OCI-LY1 (cell line): ENCODE data around the gene MITD1.

ENCODE experiments used
- H2AFZ ChIP-seq: fragments of 200-600 bp; sonication (generic), shearing (Covaris generic); 2 replicates; pipeline ENCODE4 v1.6.0; 2014; ENCODE audit warnings: antibody characterized with exemption, mild to moderate bottlenecking, low read length
- H3F3A ChIP-seq: fragments of 200-600 bp; sonication (generic), shearing (Covaris generic); 2 replicates; pipeline ENCODE4 v1.6.0; 2014; ENCODE audit warnings: mild to moderate bottlenecking, antibody characterized with exemption, low read length, moderate library complexity; ENCODE audit not compliant: insufficient read depth
- H3K27ac ChIP-seq: fragments of 200-600 bp; sonication (generic); 2 replicates; pipeline ENCODE4 v1.5.1; 2014; ENCODE audit warnings: low read length, mixed run types, mild to moderate bottlenecking, low read depth; ENCODE audit not compliant: poor library complexity, severe bottlenecking
- H3K27me3 ChIP-seq: fragments of 200-600 bp; sonication (generic); 2 replicates; pipeline ENCODE4 v1.6.0; 2014; ENCODE audit warnings: antibody characterized with exemption, mild to moderate bottlenecking, low read length, moderate library complexity; ENCODE audit not compliant: insufficient read depth
- H3K36me3 ChIP-seq: fragments of 200-600 bp; sonication (generic); 2 replicates; pipeline ENCODE4 v1.6.1; 2014; ENCODE audit warnings: mild to moderate bottlenecking, antibody characterized with exemption, low read length, moderate library complexity, mixed read lengths; ENCODE audit not compliant: insufficient read depth
- H3K4me1 ChIP-seq: fragments of 200-600 bp; sonication (generic); 2 replicates; pipeline ENCODE4 v1.5.1; 2014; ENCODE audit warnings: mild to moderate bottlenecking, low read length, moderate library complexity; ENCODE audit not compliant: insufficient read depth, severe bottlenecking
- H3K4me2 ChIP-seq: fragments of 200-600 bp; sonication (generic), shearing (Covaris generic); 2 replicates; pipeline ENCODE4 v1.6.1; 2014; ENCODE audit warnings: low read length
- H3K4me3 ChIP-seq: fragments of 200-600 bp; sonication (generic); 2 replicates; pipeline ENCODE4 v1.5.1; 2014; ENCODE audit warnings: low read length, low read depth, mild to moderate bottlenecking, mixed read lengths; ENCODE audit not compliant: poor library complexity, severe bottlenecking
- H3K79me2 ChIP-seq: fragments of 200-600 bp; shearing (Covaris generic); 2 replicates; pipeline ENCODE4 v1.6.1; 2016; ENCODE audit warnings: mixed run types, low read length, mixed read lengths; ENCODE audit not compliant: insufficient read depth
- H3K9ac ChIP-seq: fragments of 200-600 bp; sonication (generic), shearing (Covaris generic); 2 replicates; pipeline ENCODE4 v1.6.1; 2014; ENCODE audit warnings: mild to moderate bottlenecking, low read length, mixed read lengths
- H3K9me2 ChIP-seq: fragments of 200-600 bp; sonication (generic), shearing (Covaris generic); 2 replicates; pipeline ENCODE4 v1.6.1; 2014; ENCODE audit warnings: low read depth, mild to moderate bottlenecking, low read length, mixed read lengths
- H3K9me3 ChIP-seq: fragments of 200-600 bp; shearing (Covaris generic); 2 replicates; pipeline ENCODE4 v1.6.1; 2014; ENCODE audit warnings: low read length, mixed read lengths
- H4K20me1 ChIP-seq: fragments of 200-600 bp; sonication (generic), shearing (Covaris generic); 2 replicates; pipeline ENCODE4 v1.6.0; 2016; ENCODE audit warnings: mild to moderate bottlenecking, low read length; ENCODE audit not compliant: insufficient read depth
- EZH2 ChIP-seq: fragments of 200-600 bp; sonication (generic), shearing (Covaris generic); IDR thresholded peaks from 2 replicates; pipeline ENCODE4 v1.8.0; 2017; ENCODE audit warnings: borderline replicate concordance, mixed run types, mild to moderate bottlenecking, antibody characterized with exemption, low read length, moderate library complexity, mixed read lengths
- TF ChIP-seq, protein P1 (sequence below): fragments of 200-600 bp; sonication (generic), shearing (Covaris generic); IDR thresholded peaks from 2 replicates; pipeline ENCODE4 v1.5.1; 2017; ENCODE audit warnings: mild to moderate bottlenecking, antibody characterized with exemption, low read length, moderate library complexity, mixed read lengths

The MITD1 gene

DNA sequence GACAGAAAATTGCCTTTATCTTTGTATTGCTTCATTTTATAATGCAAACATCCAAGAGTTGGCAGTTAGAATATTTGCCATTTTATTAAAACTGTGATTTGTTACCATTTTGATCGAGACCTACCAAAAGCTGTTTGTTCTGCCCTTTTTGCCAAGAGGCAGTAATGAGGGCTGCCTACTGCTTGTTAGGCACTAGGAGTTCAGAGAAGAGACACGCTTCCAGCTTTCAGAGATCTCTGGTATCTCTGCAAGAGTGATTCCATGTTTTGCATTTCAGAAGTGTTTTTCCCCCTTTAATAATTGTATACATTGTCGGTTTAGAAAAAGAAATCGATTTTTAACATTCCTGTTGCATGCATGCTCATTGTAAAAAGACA lies 754 bp upstream of the MITD1 start:
- Histone ChIP-seq H3K4me2 (peak overlapping the region; percentile 99), H3K36me3 (0 out of 2 replicates have a peak, but pooled peaks cover 7% of the 10 kb centered on the region), H3K27me3 (no peaks in the 10 kb centered on the region), H3K79me2 (peaks cover 53% of the 10 kb centered on the region), H2AFZ (no peak overlapping the region), H3K9ac (peak overlapping the region; percentile 98), H3K27ac (no peak overlapping the region), H3K9me3 (no peaks in the 10 kb centered on the region), H3F3A (no peaks in the 10 kb centered on the region), H4K20me1 (no peaks in the 10 kb centered on the region; the same call in 1 of the 2 replicates), H3K4me3 (peak overlapping the region; percentile 99), H3K4me1 (peaks cover 32% of the 10 kb centered on the region), H3K9me2 (no peaks in the 10 kb centered on the region)
- TF ChIP-seq EZH2 = no peak
- TF ChIP-seq, protein P1, sequence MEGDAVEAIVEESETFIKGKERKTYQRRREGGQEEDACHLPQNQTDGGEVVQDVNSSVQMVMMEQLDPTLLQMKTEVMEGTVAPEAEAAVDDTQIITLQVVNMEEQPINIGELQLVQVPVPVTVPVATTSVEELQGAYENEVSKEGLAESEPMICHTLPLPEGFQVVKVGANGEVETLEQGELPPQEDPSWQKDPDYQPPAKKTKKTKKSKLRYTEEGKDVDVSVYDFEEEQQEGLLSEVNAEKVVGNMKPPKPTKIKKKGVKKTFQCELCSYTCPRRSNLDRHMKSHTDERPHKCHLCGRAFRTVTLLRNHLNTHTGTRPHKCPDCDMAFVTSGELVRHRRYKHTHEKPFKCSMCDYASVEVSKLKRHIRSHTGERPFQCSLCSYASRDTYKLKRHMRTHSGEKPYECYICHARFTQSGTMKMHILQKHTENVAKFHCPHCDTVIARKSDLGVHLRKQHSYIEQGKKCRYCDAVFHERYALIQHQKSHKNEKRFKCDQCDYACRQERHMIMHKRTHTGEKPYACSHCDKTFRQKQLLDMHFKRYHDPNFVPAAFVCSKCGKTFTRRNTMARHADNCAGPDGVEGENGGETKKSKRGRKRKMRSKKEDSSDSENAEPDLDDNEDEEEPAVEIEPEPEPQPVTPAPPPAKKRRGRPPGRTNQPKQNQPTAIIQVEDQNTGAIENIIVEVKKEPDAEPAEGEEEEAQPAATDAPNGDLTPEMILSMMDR = no peak

GRCh38 chr2:99171377-99172140 lies 9.3 kb downstream of the MITD1 start:
- H3K4me1 ChIP-seq = no peaks in the 10 kb centered on the region
- H3K9me2 ChIP-seq = no peaks in the 10 kb centered on the region
- no peak overlapping the region for H3K9ac ChIP-seq
- H3K27ac ChIP-seq = no peak overlapping the region
- H3K4me3 ChIP-seq = no peak overlapping the region
- H3K9me3 ChIP-seq = no peaks in the 10 kb centered on the region
- H3K36me3 ChIP-seq = peaks cover 57% of the 10 kb centered on the region
- no peaks in the 10 kb centered on the region for H3F3A ChIP-seq
- no peaks in the 10 kb centered on the region for H3K27me3 ChIP-seq
- no peak for TF ChIP-seq EZH2
- TF ChIP-seq, protein P1 = no peak
- no peaks in the 10 kb centered on the region for H4K20me1 ChIP-seq
- no peak overlapping the region for H2AFZ ChIP-seq
- H3K4me2 ChIP-seq = no peak overlapping the region
- no peaks in the 10 kb centered on the region for H3K79me2 ChIP-seq

DNA sequence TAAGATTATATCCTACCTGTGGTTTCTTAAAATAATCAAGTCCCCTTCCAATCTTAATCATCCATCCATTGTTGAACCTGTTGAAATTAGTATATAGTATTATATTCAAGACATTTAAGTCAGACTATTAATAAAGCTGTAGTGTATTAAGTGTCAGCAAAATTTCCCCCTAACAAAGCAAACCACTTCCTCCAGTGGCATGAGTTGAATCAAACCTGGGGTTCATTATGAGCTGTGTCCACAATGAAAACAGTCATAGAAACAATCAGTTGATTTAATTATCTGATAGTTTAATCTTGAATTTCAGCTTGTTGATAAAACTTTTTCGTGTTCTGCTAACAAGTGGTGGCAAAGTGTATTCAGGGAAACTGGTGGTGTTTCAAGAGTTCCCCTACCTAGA lies 11.3 kb downstream of the MITD1 start:
- Histone ChIP-seq H3K9me3 (no peaks in the 10 kb centered on the region), H2AFZ (no peak overlapping the region), H3K4me2 (no peak overlapping the region), H3K9me2 (no peaks in the 10 kb centered on the region), H4K20me1 (no peaks in the 10 kb centered on the region), H3K4me1 (no peaks in the 10 kb centered on the region), H3K9ac (no peak overlapping the region), H3F3A (no peaks in the 10 kb centered on the region), H3K79me2 (no peaks in the 10 kb centered on the region), H3K27me3 (no peaks in the 10 kb centered on the region), H3K36me3 (peaks cover 60% of the 10 kb centered on the region), H3K4me3 (no peak overlapping the region), H3K27ac (no peak overlapping the region)
- TF ChIP-seq, protein P1 = no peak
- no peak for TF ChIP-seq EZH2
